ENCODE results near the gene TENM3. TPM values are rescaled to one million over a fixed set of nuclear protein-coding genes. Genes with fewer than 3 reads are reported as not detected.

The TENM3 gene
- polyA plus RNA-seq, 4 donors = 15.2 to 18.5 (median 17.5) TPM

DNA sequence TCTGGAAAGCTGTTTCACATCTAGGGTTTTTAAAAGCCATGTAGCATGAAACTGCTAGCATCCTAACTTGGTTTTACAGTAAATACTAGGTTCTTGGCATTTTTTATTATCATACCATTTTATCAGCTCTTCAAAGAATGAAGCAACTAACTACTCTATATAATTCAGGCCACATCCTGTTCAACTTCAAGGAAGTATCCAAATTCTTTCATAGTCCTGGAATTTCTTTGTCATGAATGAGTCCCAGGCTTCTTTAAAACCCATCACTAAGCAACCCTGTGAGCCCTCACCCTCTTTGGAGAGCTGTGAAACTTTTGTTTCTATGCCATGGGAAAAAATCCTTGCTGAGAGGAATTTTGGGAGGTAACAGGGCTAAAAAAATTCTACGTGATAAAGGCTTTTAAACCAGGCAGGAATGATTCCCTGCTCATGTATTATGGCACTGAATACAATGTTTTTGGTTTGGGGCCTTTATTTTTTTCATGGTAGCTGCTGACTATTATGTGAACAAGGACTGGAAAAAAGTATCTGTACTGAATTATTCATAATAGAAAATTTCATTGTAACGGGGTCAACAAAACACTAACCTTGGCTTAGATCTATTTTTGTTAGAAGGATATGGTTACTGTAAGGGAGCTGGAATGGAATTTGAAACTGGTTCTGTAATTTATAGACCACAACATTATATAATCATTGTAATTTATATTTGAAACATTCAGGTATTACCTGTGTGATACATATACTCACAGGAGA, 509.1 kb downstream of the TENM3 start:
- DNase-seq (ENCODE audit: low read depth in 4 of 4, low spot score in 3 of 4) = no peak

DNA sequence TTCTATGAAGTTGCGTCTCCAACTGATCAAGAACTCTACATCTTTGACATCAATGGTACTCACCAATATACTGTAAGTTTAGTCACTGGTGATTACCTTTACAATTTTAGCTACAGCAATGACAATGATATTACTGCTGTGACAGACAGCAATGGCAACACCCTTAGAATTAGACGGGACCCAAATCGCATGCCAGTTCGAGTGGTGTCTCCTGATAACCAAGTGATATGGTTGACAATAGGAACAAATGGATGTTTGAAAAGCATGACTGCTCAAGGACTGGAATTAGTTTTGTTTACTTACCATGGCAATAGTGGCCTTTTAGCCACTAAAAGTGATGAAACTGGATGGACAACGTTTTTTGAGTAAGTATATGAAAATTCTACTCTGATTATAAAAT, 511.7 kb downstream of the TENM3 start:
- DNase-seq (ENCODE audit: low read depth in 4 of 4, low spot score in 3 of 4) = no peak

GRCh38 chr4:182756161-182756690, 513.0 kb downstream of the TENM3 start:
- no peak for DNase-seq (ENCODE audit: low read depth in 4 of 4, low spot score in 3 of 4)

- DNase-seq (ENCODE audit: low read depth in 4 of 4, low spot score in 3 of 4) = no peak
These were observed 515.1 kb downstream of the TENM3 start for GRCh38 chr4:182758273-182758672.

DNA sequence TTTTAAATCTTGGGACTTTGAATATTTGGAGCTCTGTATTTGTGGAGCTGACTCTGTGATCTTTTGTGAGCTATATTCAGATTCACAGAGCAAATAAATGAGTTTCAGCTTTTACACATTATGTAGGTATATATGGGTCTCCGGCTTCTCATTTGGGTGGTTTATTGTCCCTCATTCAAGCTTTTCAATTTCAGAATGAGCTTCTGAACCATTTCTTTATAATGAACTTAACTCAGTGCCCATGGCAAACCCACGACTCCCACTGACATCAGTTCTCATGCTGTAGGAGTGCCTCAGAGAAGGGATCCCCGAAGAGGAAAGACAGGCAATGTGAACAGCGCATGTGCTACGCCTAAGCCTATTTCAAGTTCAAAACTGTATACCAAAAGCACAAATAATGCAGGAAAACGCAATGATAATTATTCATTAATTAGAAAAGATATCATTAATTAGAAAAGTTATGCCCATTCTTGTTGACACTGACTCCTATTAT, 517.4 kb downstream of the TENM3 start:
- DNase-seq (ENCODE audit: low read depth in 4 of 4, low spot score in 3 of 4) = no peak

DNA sequence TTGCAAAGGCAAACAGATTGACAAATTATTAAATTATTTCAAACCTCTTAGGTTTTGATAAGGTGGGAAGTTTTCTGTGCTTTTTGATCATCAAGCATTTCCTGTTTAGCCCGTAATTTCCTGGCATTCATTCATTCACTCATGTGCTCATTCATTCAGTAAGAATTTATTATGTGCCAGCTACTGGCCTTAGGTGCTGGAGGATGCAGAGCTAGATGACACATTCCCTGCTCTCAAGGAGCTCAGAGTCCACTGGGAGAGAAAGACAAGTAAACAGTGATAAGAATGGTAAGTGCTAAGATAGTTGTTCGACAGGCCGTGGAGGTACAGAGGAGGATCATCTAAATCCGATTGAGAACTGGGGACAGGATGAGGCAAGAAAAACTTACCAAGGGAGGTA, 520.9 kb downstream of the TENM3 start:
- DNase-seq (ENCODE audit: low read depth in 4 of 4, low spot score in 3 of 4) = no peak

DNA sequence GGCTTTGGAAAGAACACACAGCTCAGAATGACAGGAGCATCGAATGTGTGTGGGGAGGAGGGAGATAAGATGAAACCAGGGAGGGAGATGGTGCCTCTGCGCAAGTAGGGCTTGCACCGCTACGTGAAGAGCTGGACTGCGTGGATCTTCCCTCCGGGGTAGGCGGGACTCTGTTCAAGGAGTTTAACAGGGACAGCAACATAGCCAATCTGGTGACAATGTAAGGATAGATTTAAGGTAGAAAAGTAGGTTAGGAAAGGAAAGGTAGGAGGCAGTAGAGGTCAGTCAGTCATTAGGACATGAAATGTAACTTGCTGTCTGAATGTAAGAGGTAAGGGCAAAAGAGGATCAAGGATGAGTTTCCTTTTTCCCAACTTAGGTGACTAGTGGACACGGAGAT, 521.4 kb downstream of the TENM3 start:
- no peak for DNase-seq (ENCODE audit: low read depth in 4 of 4, low spot score in 3 of 4)

DNA sequence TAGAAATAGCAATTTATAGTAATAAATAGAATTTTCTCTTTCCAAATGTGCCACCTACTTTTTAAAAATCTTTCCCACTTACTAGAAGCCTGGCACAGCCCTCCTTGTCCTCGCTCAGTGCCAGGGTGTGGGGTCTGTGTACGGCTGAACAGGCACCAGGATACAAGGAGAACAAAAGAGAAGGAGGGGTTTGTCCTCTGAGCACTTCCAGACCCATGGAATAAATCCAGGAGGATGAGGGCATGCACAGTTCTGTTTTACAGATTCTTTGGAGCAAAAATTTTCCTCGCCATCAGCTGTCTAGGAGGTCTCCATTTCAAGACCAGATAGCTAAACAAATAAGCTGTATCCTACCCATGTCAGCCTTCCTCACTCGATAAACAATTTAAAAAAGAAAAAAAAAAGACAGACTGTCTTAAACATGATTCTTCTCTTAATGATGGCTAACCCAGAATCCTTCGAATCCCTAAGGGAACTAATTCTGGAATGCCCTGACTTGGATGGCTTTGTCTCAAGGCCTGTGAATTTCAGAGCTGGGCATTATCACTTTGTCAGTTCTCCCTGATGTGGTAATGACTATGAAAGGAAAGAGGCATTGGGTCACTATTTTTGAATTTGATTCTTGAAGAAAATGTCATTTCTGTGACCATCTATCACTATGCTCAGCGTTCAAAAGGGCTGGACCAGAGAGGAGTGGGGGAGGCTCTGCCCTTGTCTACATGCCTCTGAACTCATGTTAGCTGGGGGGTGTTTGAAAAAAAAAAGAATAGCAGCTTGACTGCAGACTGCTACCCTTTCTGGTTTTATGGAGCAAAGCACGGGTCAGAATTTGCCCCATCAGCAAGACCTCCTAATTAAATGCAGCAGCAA, 523.0 kb downstream of the TENM3 start:
- no peak for DNase-seq (ENCODE audit: low read depth in 4 of 4, low spot score in 3 of 4)

DNA sequence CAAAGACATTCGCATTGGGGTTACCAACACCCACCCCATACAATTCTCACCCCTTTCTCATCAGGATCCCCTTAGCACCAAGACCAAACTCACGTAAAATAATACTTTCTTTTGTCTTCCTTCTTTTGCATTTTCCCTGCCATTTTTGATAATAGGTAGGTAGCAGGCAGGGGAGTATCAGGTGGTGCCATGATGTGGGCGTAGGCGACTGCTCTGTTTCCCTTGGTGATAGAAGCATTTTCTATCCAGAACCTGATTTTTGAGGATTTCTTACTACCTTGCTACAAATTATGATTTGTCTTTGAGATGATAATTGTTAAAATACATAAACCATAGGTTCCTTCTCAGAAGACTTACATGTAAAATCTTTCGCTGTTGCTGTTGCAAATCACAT, 523.7 kb downstream of the TENM3 start:
- DNase-seq (ENCODE audit: low read depth in 4 of 4, low spot score in 3 of 4) = no peak

GRCh38 chr4:182768838-182769237, 525.6 kb downstream of the TENM3 start:
- no peak for DNase-seq (ENCODE audit: low read depth in 4 of 4, low spot score in 3 of 4)

DNA sequence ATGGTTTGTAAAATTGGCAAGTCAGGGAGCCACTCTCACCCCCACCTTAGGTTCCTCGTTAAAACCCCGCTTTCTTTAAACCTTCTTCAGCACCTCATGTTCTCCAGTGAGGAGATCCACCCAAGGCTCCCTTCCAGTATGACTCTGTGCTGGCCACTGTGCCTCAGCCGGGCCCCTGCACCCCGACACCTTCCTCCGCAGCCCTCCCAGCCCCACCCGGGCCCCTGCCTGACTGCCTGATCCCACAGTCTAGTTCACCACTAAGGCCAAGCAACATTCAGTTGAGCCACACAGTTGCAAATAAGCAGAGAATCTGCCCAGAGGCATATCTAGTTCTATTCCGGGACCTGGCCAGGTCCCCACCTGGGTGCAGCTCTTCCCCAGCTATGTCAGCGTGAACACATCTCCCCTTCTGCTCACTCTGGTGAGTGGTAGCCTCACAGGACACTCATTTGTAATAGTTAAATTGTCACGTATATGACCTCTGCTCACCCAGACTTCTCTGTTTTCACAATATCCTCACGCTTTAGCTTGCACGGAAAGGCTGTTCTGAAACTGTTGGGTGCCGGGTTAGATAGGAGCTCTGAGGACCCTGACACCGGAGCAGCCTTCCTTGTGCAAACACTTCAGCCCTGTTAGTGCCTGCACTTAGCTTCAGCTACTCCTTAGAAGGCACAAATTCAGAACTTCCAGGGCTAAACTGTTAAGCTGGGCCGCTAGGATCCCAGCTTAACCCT, 527.2 kb downstream of the TENM3 start:
- no peak for DNase-seq (ENCODE audit: low read depth in 4 of 4, low spot score in 3 of 4)

DNA sequence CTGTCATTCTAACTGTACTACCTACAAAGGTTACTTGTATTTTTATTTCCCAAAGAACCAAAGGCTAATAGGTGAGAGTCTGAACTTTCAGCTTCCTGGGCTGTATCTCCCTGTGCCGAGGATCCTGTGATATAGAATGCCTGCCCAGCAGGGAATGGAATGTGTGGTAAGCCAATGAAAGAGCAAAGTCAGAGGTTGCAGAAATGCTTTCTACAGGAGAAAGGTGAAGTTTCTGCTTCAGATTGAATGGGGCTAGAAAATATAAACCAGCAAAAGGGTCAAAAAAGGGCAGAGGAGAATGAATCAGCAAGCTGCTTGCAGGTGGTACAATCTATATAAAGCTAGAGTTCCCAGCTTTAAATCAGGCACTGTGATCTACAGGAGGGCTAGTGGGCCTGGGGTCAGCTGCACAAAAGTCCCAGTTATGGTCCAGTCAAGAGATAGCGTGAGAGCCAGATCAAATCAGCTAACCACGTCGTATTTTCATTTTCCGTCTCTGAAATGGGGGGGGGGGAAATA, 527.9 kb downstream of the TENM3 start:
- no peak for DNase-seq (ENCODE audit: low read depth in 4 of 4, low spot score in 3 of 4)

GRCh38 chr4:182775075-182775474, 531.9 kb downstream of the TENM3 start:
- no peak for DNase-seq (ENCODE audit: low read depth in 4 of 4, low spot score in 3 of 4)

- no peak for DNase-seq (ENCODE audit: low read depth in 4 of 4, low spot score in 3 of 4)
These were observed 533.3 kb downstream of the TENM3 start for GRCh38 chr4:182776376-182777105.

GRCh38 chr4:182778222-182778982, 535.2 kb downstream of the TENM3 start:
- no peak for DNase-seq (ENCODE audit: low read depth in 4 of 4, low spot score in 3 of 4)

- no peak for DNase-seq (ENCODE audit: low read depth in 4 of 4, low spot score in 3 of 4)
These were observed 543.8 kb downstream of the TENM3 start for GRCh38 chr4:182786991-182787390.

GRCh38 chr4:182788201-182788600, 545.0 kb downstream of the TENM3 start:
- no peak for DNase-seq (ENCODE audit: low read depth in 4 of 4, low spot score in 3 of 4)

- DNase-seq (ENCODE audit: low read depth in 4 of 4, low spot score in 3 of 4) = no peak
These were observed 546.3 kb downstream of the TENM3 start for GRCh38 chr4:182789529-182789928.
